Calu3 (cell line): ENCODE data around the gene PLEKHA6. TPM values are rescaled to one million over a fixed set of nuclear protein-coding genes. Genes with fewer than 3 reads are reported as not detected.

Experiments used
- BruUV-seq: library from RNA; stranded (reverse); fragments of 400-500 nt; replicated peaks from 2 replicates; lab custom pipeline; 2021; lab: Mats Ljungman, UMichigan
- CTCF ChIA-PET: fragments of 300-600 bp; sonication (Branson Sonifier 250); formaldehyde crosslinking; loops from one replicate; lab custom pipeline; 2022; ENCODE audit warnings: antibody characterized with exemption; lab: Charles Lee
- DNase-seq: peaks from one replicate; pipeline ENCODE4 v3.0.0; 2022
- H3K27ac Mint-ChIP-seq: one replicate; pipeline ENCODE4 v1.8.0; 2022; ENCODE audit warnings: mixed read lengths; ENCODE audit not compliant: unreplicated experiment
- H3K27me3 Mint-ChIP-seq: one replicate; pipeline ENCODE4 v1.8.0; 2022; ENCODE audit warnings: mixed read lengths; ENCODE audit not compliant: unreplicated experiment
- H3K36me3 Mint-ChIP-seq: one replicate; pipeline ENCODE4 v1.8.0; 2022; ENCODE audit warnings: mild to moderate bottlenecking, moderate library complexity, mixed read lengths; ENCODE audit not compliant: insufficient read depth, unreplicated experiment
- H3K4me1 Mint-ChIP-seq: one replicate; pipeline ENCODE4 v1.8.0; 2022; ENCODE audit warnings: mild to moderate bottlenecking, low read depth, mixed read lengths; ENCODE audit not compliant: unreplicated experiment
- H3K4me3 Mint-ChIP-seq: one replicate; pipeline ENCODE4 v1.8.0; 2022; ENCODE audit warnings: mild to moderate bottlenecking, low read depth, moderate library complexity, mixed read lengths; ENCODE audit not compliant: unreplicated experiment
- H3K9me3 Mint-ChIP-seq: one replicate; pipeline ENCODE4 v1.8.0; 2022; ENCODE audit warnings: low read depth, mixed read lengths; ENCODE audit not compliant: unreplicated experiment
- intact Hi-C: fragments of 100-400 bp; cut with micrococcal nuclease; formaldehyde crosslinking; loops from one replicate; pipeline ENCODE4 v1.10.0; 2022; ENCODE audit not compliant: unreplicated experiment
- total RNA-seq: library from RNA; stranded (reverse); gene quantifications from 2 replicates; pipeline ENCODE4 v1.2.3, GENCODE V29; 2022
- TF ChIP-seq, protein P1 (sequence below): fragments of 200-600 bp; IDR thresholded peaks from one replicate; pipeline ENCODE4 v1.8.0; 2022; ENCODE audit warnings: antibody characterized with exemption; ENCODE audit not compliant: unreplicated experiment

The PLEKHA6 gene
- total RNA-seq, 1 experiment from 2014 or later = 101 TPM

DNA sequence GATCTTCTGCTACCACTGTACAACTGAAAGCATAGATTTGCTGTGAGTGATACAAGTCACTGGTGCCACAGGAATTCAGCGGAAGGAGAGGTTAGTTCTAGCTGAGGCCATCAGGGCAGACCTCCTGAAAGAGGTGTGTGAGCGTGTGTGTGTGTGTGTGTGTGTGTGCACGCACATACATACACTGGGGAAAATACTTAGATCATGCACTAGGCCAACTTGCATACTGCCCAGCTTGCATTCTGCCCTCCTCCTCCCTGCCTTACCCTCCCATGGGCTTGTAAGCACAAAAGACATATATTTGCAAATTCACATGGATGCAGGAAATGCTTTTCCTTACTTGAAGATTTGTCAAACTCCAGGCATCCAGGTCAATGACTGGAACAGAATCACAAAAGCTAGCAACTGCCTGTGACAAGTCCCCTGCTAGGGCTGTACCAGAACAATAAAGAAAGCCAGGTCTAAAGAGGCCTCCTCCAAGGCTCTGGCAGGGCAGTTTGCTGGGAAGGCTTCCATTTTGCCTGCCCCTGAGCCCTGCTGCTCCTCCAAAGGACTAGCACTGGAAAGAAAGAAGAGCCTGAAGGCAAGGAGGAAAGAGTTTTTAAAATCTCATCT is 23.2 kb downstream of the PLEKHA6 start:
- CTCF ChIA-PET = no interaction called here
- Mint-ChIP-seq H3K27ac (no peak overlapping the region), H3K4me1 (peaks cover 28% of the 10 kb centered on the region), H3K36me3 (peaks cover 6% of the 10 kb centered on the region), H3K4me3 (no peak overlapping the region), H3K9me3 (no peaks in the 10 kb centered on the region), H3K27me3 (no peaks in the 10 kb centered on the region)
- no peak for DNase-seq
- BruUV-seq = no TSS peak
- TF ChIP-seq, protein P1, sequence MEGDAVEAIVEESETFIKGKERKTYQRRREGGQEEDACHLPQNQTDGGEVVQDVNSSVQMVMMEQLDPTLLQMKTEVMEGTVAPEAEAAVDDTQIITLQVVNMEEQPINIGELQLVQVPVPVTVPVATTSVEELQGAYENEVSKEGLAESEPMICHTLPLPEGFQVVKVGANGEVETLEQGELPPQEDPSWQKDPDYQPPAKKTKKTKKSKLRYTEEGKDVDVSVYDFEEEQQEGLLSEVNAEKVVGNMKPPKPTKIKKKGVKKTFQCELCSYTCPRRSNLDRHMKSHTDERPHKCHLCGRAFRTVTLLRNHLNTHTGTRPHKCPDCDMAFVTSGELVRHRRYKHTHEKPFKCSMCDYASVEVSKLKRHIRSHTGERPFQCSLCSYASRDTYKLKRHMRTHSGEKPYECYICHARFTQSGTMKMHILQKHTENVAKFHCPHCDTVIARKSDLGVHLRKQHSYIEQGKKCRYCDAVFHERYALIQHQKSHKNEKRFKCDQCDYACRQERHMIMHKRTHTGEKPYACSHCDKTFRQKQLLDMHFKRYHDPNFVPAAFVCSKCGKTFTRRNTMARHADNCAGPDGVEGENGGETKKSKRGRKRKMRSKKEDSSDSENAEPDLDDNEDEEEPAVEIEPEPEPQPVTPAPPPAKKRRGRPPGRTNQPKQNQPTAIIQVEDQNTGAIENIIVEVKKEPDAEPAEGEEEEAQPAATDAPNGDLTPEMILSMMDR = no peak
- intact Hi-C loops = no loop called here

DNA sequence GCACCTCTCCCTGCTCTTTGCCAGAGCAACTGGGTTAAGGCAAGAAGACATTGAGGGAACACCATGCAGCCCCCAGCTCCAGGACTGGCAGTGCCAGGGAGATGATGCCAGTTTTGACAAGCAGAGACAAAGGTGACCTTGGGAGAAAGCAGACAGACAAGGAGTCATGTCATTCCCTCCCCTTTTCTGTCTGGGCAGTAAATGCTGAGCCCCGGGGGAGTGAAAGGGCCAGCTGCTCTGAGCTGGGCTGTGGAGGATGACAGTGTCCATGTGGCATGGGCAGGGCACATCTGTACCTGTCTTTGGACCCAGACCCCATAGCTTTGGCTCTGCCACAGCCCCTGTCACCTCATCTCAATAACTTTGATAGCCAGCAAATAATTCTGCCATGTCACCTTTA is 24.2 kb downstream of the PLEKHA6 start:
- no peak overlapping the region for H3K4me3 Mint-ChIP-seq
- H3K9me3 Mint-ChIP-seq = no peaks in the 10 kb centered on the region
- intact Hi-C loops = no loop called here
- H3K27ac Mint-ChIP-seq = no peak overlapping the region
- no peaks in the 10 kb centered on the region for H3K27me3 Mint-ChIP-seq
- DNase-seq = no peak
- peaks cover 11% of the 10 kb centered on the region for H3K36me3 Mint-ChIP-seq
- TF ChIP-seq, protein P1 = no peak
- no TSS peak for BruUV-seq
- peaks cover 29% of the 10 kb centered on the region for H3K4me1 Mint-ChIP-seq
- CTCF ChIA-PET = no interaction called here

DNA sequence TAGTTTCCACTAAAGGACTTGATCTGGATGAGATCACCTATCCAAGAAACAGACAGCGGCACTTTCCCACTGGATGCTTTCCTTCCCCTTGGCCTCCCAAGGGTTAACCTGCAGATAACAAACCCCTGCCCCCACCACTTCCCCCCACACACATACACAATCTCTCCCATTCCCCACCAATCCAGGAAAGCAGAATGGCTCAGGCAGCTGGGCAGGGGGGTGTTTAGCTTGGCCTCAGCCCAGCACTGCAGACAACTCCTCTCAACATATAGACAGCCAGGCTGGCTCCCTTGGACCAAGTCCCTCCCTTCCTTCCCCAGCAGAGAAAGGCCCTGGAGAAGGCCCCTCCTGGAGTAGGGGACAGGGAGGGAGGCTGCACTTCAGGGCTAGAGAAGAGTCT is 24.6 kb downstream of the PLEKHA6 start:
- H3K9me3 Mint-ChIP-seq = no peaks in the 10 kb centered on the region
- H3K27ac Mint-ChIP-seq = no peak overlapping the region
- TF ChIP-seq, protein P1 = no peak
- no peaks in the 10 kb centered on the region for H3K27me3 Mint-ChIP-seq
- H3K4me3 Mint-ChIP-seq = no peak overlapping the region
- peaks cover 11% of the 10 kb centered on the region for H3K36me3 Mint-ChIP-seq
- no TSS peak for BruUV-seq
- H3K4me1 Mint-ChIP-seq = peaks cover 29% of the 10 kb centered on the region
- CTCF ChIA-PET = no interaction called here
- no peak for DNase-seq
- intact Hi-C loops = no loop called here

DNA sequence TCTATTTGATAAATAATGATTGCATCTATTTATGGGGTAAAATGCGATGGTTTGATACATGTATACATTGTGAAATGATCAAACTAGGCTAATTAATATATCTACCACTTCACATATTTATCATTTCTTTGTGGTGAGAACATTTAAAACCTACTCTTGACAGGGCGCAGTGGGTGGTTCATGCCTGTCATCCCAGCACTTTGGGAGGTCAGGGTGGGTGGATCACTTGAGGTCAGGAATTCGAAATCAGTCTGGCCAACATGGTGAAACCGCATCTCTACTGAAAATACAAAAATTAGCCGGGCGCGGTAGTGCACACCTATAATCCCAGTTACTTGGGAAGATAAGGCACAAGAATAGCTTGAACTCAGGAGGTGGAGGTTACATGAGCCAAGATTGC is 25.3 kb downstream of the PLEKHA6 start:
- TF ChIP-seq, protein P1 = no peak
- H3K27me3 Mint-ChIP-seq = no peaks in the 10 kb centered on the region
- no TSS peak for BruUV-seq
- peaks cover 34% of the 10 kb centered on the region for H3K4me1 Mint-ChIP-seq
- H3K36me3 Mint-ChIP-seq = peaks cover 11% of the 10 kb centered on the region
- no peak for DNase-seq
- no peak overlapping the region for H3K27ac Mint-ChIP-seq
- intact Hi-C loops = loop anchor here (5.0 kb wide), 1 partner anchor 47 kb away; no protein-coding TSS in a partner anchor
- no peaks in the 10 kb centered on the region for H3K9me3 Mint-ChIP-seq
- no peak overlapping the region for H3K4me3 Mint-ChIP-seq
- CTCF ChIA-PET = interaction anchor here (1.0 kb wide), 1 partner anchor 15 kb away, joined by 3 read pairs; no protein-coding TSS in a partner anchor
